Activated T-helper 17 cell treated with anti-CD3 and anti-CD28 coated beads, Interleukin-2, amount 50 U/mL, for 72 hours (primary cell): Measurements from ENCODE around the gene PLPP1. TPM values are rescaled to one million over a fixed set of nuclear protein-coding genes. Genes with fewer than 3 reads are reported as not detected.

Source experiments
- ATAC-seq: fragments of 150-1000 bp; cut with Tn5 transposase; replicated peaks from 2 replicates; pipeline ENCODE4 v1.10.0; 2021; ENCODE audit warnings: mild to moderate bottlenecking, moderate library complexity
- H3K27ac Mint-ChIP-seq: one replicate; pipeline ENCODE4 v1.8.0; 2022; ENCODE audit warnings: mixed read lengths
- H3K27me3 Mint-ChIP-seq: one replicate; pipeline ENCODE4 v1.8.0; 2022; ENCODE audit warnings: mixed read lengths
- H3K36me3 Mint-ChIP-seq: one replicate; pipeline ENCODE4 v1.8.0; 2022; ENCODE audit warnings: low read depth, mild to moderate bottlenecking, mixed read lengths
- H3K4me1 Mint-ChIP-seq: one replicate; pipeline ENCODE4 v1.8.0; 2022; ENCODE audit warnings: mixed read lengths
- H3K4me3 Mint-ChIP-seq: one replicate; pipeline ENCODE4 v1.8.0; 2022; ENCODE audit warnings: mild to moderate bottlenecking, mixed read lengths
- H3K9me3 Mint-ChIP-seq: one replicate; pipeline ENCODE4 v1.8.0; 2022; ENCODE audit warnings: mixed read lengths
- total RNA-seq, 2 donors: library from RNA; stranded (reverse); gene quantifications; one replicate each; pipeline ENCODE4 v1.2.3, GENCODE V29; 2022

PLPP1 gene
- total RNA-seq, 2 donors from 2014 or later: 4.8 to 9.7 TPM

- Mint-ChIP-seq H3K9me3 (no peaks in the 10 kb centered on the region), H3K27ac (no peak overlapping the region), H3K4me3 (no peak overlapping the region), H3K27me3 (no peaks in the 10 kb centered on the region), H3K36me3 (peaks cover 97% of the 10 kb centered on the region), H3K4me1 (no peaks in the 10 kb centered on the region)
- no peak for ATAC-seq
Observed at GRCh38 chr5:55407059-55407684, 127.6 kb downstream of the PLPP1 start.

GRCh38 chr5:55406292-55406691, 128.5 kb downstream of the PLPP1 start:
- no peaks in the 10 kb centered on the region for H3K9me3 Mint-ChIP-seq

GRCh38 chr5:55402199-55402598, 132.6 kb downstream of the PLPP1 start:
- no peaks in the 10 kb centered on the region for H3K4me1 Mint-ChIP-seq
- peaks cover 92% of the 10 kb centered on the region for H3K36me3 Mint-ChIP-seq
- no peaks in the 10 kb centered on the region for H3K9me3 Mint-ChIP-seq
- H3K27me3 Mint-ChIP-seq: no peaks in the 10 kb centered on the region
- H3K4me3 Mint-ChIP-seq: no peak overlapping the region
- H3K27ac Mint-ChIP-seq: no peak overlapping the region
- ATAC-seq: no peak

More at GRCh38 chr5:55406292-55406691, 128.5 kb downstream of the PLPP1 start:
- Mint-ChIP-seq H3K4me1 (no peaks in the 10 kb centered on the region), H3K27ac (no peak overlapping the region), H3K4me3 (no peak overlapping the region), H3K36me3 (peaks cover 97% of the 10 kb centered on the region), H3K27me3 (no peaks in the 10 kb centered on the region)
- no peak for ATAC-seq

GRCh38 chr5:55393501-55394175, 141.1 kb downstream of the PLPP1 start:
- Mint-ChIP-seq H3K27ac (no peak overlapping the region), H3K27me3 (no peaks in the 10 kb centered on the region), H3K36me3 (peaks cover 89% of the 10 kb centered on the region), H3K4me3 (no peak overlapping the region), H3K4me1 (no peaks in the 10 kb centered on the region), H3K9me3 (no peaks in the 10 kb centered on the region)
- ATAC-seq: no peak

- Mint-ChIP-seq H3K27ac (no peak overlapping the region), H3K36me3 (peaks cover 90% of the 10 kb centered on the region), H3K4me3 (no peak overlapping the region), H3K9me3 (no peaks in the 10 kb centered on the region), H3K4me1 (no peaks in the 10 kb centered on the region), H3K27me3 (no peaks in the 10 kb centered on the region)
- ATAC-seq: no peak
Observed at GRCh38 chr5:55392669-55393068, 142.1 kb downstream of the PLPP1 start.

GRCh38 chr5:55391707-55392106, 143.1 kb downstream of the PLPP1 start:
- Mint-ChIP-seq H3K36me3 (peaks cover 90% of the 10 kb centered on the region), H3K4me1 (no peaks in the 10 kb centered on the region), H3K4me3 (no peak overlapping the region), H3K27ac (no peak overlapping the region), H3K9me3 (no peaks in the 10 kb centered on the region), H3K27me3 (no peaks in the 10 kb centered on the region)
- no peak for ATAC-seq

- Mint-ChIP-seq H3K36me3 (peaks cover 94% of the 10 kb centered on the region), H3K27ac (no peak overlapping the region), H3K9me3 (no peaks in the 10 kb centered on the region), H3K4me1 (peaks cover 5% of the 10 kb centered on the region), H3K4me3 (no peak overlapping the region), H3K27me3 (no peaks in the 10 kb centered on the region)
- ATAC-seq: no peak
Observed at GRCh38 chr5:55387865-55388264, 146.9 kb downstream of the PLPP1 start.

GRCh38 chr5:55386356-55386755, 148.4 kb downstream of the PLPP1 start:
- H3K4me1 Mint-ChIP-seq: peaks cover 5% of the 10 kb centered on the region
- peaks cover 94% of the 10 kb centered on the region for H3K36me3 Mint-ChIP-seq
- no peaks in the 10 kb centered on the region for H3K9me3 Mint-ChIP-seq
- H3K27me3 Mint-ChIP-seq: no peaks in the 10 kb centered on the region
- H3K27ac Mint-ChIP-seq: no peak overlapping the region
- ATAC-seq: no peak
- H3K4me3 Mint-ChIP-seq: no peak overlapping the region

- Mint-ChIP-seq H3K27me3 (no peaks in the 10 kb centered on the region), H3K36me3 (peaks cover 94% of the 10 kb centered on the region), H3K4me1 (peaks cover 5% of the 10 kb centered on the region), H3K4me3 (no peak overlapping the region), H3K27ac (peak overlapping the region; percentile 75), H3K9me3 (no peaks in the 10 kb centered on the region)
- no peak for ATAC-seq
Observed at GRCh38 chr5:55385846-55386245, 148.9 kb downstream of the PLPP1 start.

GRCh38 chr5:55385227-55385626, 149.5 kb downstream of the PLPP1 start:
- Mint-ChIP-seq H3K27me3 (no peaks in the 10 kb centered on the region), H3K4me3 (no peak overlapping the region), H3K27ac (peak overlapping the region; percentile 75), H3K9me3 (no peaks in the 10 kb centered on the region), H3K4me1 (peaks cover 5% of the 10 kb centered on the region), H3K36me3 (peaks cover 94% of the 10 kb centered on the region)
- ATAC-seq: no peak

GRCh38 chr5:55384072-55384471, 150.7 kb downstream of the PLPP1 start:
- Mint-ChIP-seq H3K4me1 (peaks cover 5% of the 10 kb centered on the region), H3K9me3 (no peaks in the 10 kb centered on the region), H3K27me3 (no peaks in the 10 kb centered on the region), H3K27ac (peak overlapping the region; percentile 11), H3K4me3 (peak overlapping the region; percentile 15), H3K36me3 (peaks cover 94% of the 10 kb centered on the region)
- ATAC-seq: no peak

GRCh38 chr5:55383254-55383653, 151.5 kb downstream of the PLPP1 start:
- no peak overlapping the region for H3K27ac Mint-ChIP-seq
- no peak overlapping the region for H3K4me3 Mint-ChIP-seq

GRCh38 chr5:55377810-55378209, 157.0 kb downstream of the PLPP1 start:
- Mint-ChIP-seq H3K4me3 (no peak overlapping the region), H3K9me3 (no peaks in the 10 kb centered on the region), H3K27ac (peak overlapping the region; percentile 31), H3K4me1 (peaks cover 5% of the 10 kb centered on the region), H3K27me3 (no peaks in the 10 kb centered on the region), H3K36me3 (peaks cover 87% of the 10 kb centered on the region)
- peak; percentile 63 for ATAC-seq

More at GRCh38 chr5:55383254-55383653, 151.5 kb downstream of the PLPP1 start:
- Mint-ChIP-seq H3K27me3 (no peaks in the 10 kb centered on the region), H3K4me1 (peaks cover 5% of the 10 kb centered on the region), H3K36me3 (peaks cover 91% of the 10 kb centered on the region), H3K9me3 (no peaks in the 10 kb centered on the region)
- no peak for ATAC-seq
